Activated B cell treated with CpG ODN at 0.5 μM for 24 hours (primary cell): ENCODE data around the gene PIP5K1B. TPM values are rescaled to one million over a fixed set of nuclear protein-coding genes. Genes with fewer than 3 reads are reported as not detected.

Experiments used
- ATAC-seq: fragments of 200-7000 bp; cut with Tn5 transposase; one replicate; pipeline ENCODE4 v1.10.0; 2021; ENCODE audit warnings: low read depth, mild to moderate bottlenecking, moderate library complexity
- CTCF ChIA-PET: fragments of 350-600 bp; sonication (Branson Sonifier 250); formaldehyde crosslinking; loops from one replicate; lab custom pipeline; 2021; ENCODE audit warnings: antibody characterized with exemption; lab: Charles Lee
- POLR2A ChIA-PET: fragments of 350-600 bp; sonication (Branson Sonifier 250); formaldehyde crosslinking; loops from one replicate; lab custom pipeline; 2021; ENCODE audit warnings: antibody characterized with exemption; lab: Charles Lee
- DNase-seq: peaks from one replicate; pipeline ENCODE4 v3.0.0; 2022
- H3K27ac Mint-ChIP-seq: one replicate; pipeline ENCODE4 v1.8.0; 2020; ENCODE audit warnings: mixed read lengths
- H3K27me3 Mint-ChIP-seq: one replicate; pipeline ENCODE4 v1.8.0; 2021; ENCODE audit warnings: mixed read lengths
- H3K36me3 Mint-ChIP-seq: one replicate; pipeline ENCODE4 v1.8.0; 2021; ENCODE audit warnings: low read depth, mixed read lengths
- H3K4me1 Mint-ChIP-seq: one replicate; pipeline ENCODE4 v1.8.0; 2021; ENCODE audit warnings: mixed read lengths
- H3K4me3 Mint-ChIP-seq: one replicate; pipeline ENCODE4 v1.8.0; 2020; ENCODE audit warnings: mild to moderate bottlenecking, mixed read lengths
- H3K9me3 Mint-ChIP-seq: one replicate; pipeline ENCODE4 v1.8.0; 2020; ENCODE audit warnings: mixed read lengths
- CTCF ChIP-seq: fragments of 200-600 bp; IDR thresholded peaks from one replicate; pipeline ENCODE4 v1.8.0; 2022; ENCODE audit warnings: antibody characterized with exemption, mild to moderate bottlenecking
- intact Hi-C: fragments of 100-400 bp; cut with micrococcal nuclease; formaldehyde crosslinking; loops from one replicate; pipeline ENCODE4 v1.15.1; 2024
- total RNA-seq: library from RNA; stranded (reverse); gene quantifications from 2 replicates; pipeline ENCODE4 v1.2.3, GENCODE V29; 2022

Gene PIP5K1B
- total RNA-seq, 1 donor from 2014 or later: 22.0 TPM

- intact Hi-C loops: no loop called here
- H3K27ac Mint-ChIP-seq: no peak overlapping the region
- peaks cover 27% of the 10 kb centered on the region for H3K36me3 Mint-ChIP-seq
- ChIA-PET POLR2A (no interaction called here), CTCF (no interaction called here)
- no peaks in the 10 kb centered on the region for H3K27me3 Mint-ChIP-seq
- H3K4me3 Mint-ChIP-seq: no peak overlapping the region
- H3K9me3 Mint-ChIP-seq: no peaks in the 10 kb centered on the region
- H3K4me1 Mint-ChIP-seq: peaks cover 26% of the 10 kb centered on the region
- no peak for TF ChIP-seq CTCF
- ATAC-seq (no peak), DNase-seq (no peak)
These were observed 26.8 kb downstream of the PIP5K1B start for GRCh38 chr9:68731857-68732256.

GRCh38 chr9:68732405-68733020 is 27.5 kb downstream of the PIP5K1B start:
- ChIA-PET POLR2A (no interaction called here), CTCF (no interaction called here)
- Mint-ChIP-seq H3K36me3 (peaks cover 27% of the 10 kb centered on the region), H3K9me3 (no peaks in the 10 kb centered on the region), H3K4me1 (peaks cover 31% of the 10 kb centered on the region), H3K27ac (no peak overlapping the region), H3K4me3 (no peak overlapping the region), H3K27me3 (no peaks in the 10 kb centered on the region)
- no peak for TF ChIP-seq CTCF
- ATAC-seq (no peak), DNase-seq (no peak)
- intact Hi-C loops: no loop called here

- intact Hi-C loops: no loop called here
- Mint-ChIP-seq H3K4me3 (no peak overlapping the region), H3K27ac (no peak overlapping the region), H3K4me1 (peaks cover 33% of the 10 kb centered on the region), H3K36me3 (peaks cover 24% of the 10 kb centered on the region), H3K27me3 (no peaks in the 10 kb centered on the region), H3K9me3 (no peaks in the 10 kb centered on the region)
- TF ChIP-seq CTCF: no peak
- POLR2A ChIA-PET: no interaction called here
- ATAC-seq (no peak), DNase-seq (no peak)
- CTCF ChIA-PET: no interaction called here
These were observed 28.0 kb downstream of the PIP5K1B start for GRCh38 chr9:68733021-68733405.

GRCh38 chr9:68738358-68738757 is 33.3 kb downstream of the PIP5K1B start:
- Mint-ChIP-seq H3K9me3 (no peaks in the 10 kb centered on the region), H3K27ac (no peak overlapping the region), H3K36me3 (peaks cover 13% of the 10 kb centered on the region), H3K4me3 (no peak overlapping the region), H3K27me3 (no peaks in the 10 kb centered on the region), H3K4me1 (peaks cover 29% of the 10 kb centered on the region)
- no peak for ATAC-seq
- POLR2A ChIA-PET: no interaction called here
- CTCF ChIA-PET: no interaction called here
- intact Hi-C loops: no loop called here
- TF ChIP-seq CTCF: no peak
- no peak for DNase-seq

- Mint-ChIP-seq H3K27ac (no peak overlapping the region), H3K27me3 (no peaks in the 10 kb centered on the region), H3K36me3 (peaks cover 22% of the 10 kb centered on the region), H3K4me1 (peaks cover 30% of the 10 kb centered on the region), H3K4me3 (no peak overlapping the region), H3K9me3 (no peaks in the 10 kb centered on the region)
- intact Hi-C loops: no loop called here
- ChIA-PET CTCF (no interaction called here), POLR2A (no interaction called here)
- no peak for TF ChIP-seq CTCF
- DNase-seq (no peak), ATAC-seq (no peak)
These were observed 34.7 kb downstream of the PIP5K1B start for GRCh38 chr9:68739621-68740174.
